C1 segment of cervical spinal cord (tissue), 14 donors: ENCODE measurements around the gene PDE11A.

Experiments used
- DNase-seq, 14 donors: peaks; one replicate each; lab custom pipeline; 2025; lab: John Stamatoyannopoulos, UW

The PDE11A gene

DNA sequence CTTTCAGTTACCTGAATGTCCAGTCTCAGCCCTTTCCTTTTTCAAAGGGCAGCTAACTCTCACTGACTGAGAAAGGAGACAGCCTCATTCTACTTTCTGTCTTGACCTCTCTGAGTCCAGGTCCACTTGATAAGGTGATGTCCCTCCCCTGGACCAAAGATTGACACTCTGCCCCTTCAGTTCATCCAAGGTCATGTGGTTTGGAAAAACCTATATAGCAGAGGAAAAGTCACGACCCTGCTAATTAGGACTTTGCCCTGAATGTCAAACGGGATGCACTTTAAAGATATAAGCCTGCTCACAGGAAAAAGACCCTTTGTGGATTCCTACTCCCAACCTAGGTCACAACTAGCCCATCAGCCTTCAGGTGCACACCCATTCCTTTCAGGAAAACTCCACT, 471.7 kb downstream of the PDE11A start:
- DNase-seq = no peak

DNA sequence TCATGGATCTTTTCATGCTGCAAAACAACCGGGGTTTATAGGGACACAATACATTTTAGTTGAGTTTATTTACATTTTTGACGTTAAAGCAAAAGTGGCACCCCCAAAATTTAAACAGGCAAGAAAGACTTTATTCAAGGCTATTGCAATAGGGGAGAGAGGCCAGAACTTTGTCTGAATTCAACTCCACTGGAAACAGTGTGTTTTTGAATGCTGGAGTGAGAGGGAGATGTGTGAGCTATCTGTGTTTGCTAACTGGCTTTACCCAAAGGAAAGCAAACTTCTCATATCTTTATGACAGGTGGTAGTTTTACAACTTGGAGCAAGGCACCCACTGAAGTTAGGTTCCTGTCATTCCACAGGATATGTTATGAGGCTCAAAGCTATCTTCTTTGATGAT, 472.6 kb downstream of the PDE11A start:
- no peak for DNase-seq

GRCh38 chr2:177599139-177599688, 473.4 kb downstream of the PDE11A start:
- peak in 5 of 14 donors; percentile 6 to 39 (median 19) for DNase-seq

DNA sequence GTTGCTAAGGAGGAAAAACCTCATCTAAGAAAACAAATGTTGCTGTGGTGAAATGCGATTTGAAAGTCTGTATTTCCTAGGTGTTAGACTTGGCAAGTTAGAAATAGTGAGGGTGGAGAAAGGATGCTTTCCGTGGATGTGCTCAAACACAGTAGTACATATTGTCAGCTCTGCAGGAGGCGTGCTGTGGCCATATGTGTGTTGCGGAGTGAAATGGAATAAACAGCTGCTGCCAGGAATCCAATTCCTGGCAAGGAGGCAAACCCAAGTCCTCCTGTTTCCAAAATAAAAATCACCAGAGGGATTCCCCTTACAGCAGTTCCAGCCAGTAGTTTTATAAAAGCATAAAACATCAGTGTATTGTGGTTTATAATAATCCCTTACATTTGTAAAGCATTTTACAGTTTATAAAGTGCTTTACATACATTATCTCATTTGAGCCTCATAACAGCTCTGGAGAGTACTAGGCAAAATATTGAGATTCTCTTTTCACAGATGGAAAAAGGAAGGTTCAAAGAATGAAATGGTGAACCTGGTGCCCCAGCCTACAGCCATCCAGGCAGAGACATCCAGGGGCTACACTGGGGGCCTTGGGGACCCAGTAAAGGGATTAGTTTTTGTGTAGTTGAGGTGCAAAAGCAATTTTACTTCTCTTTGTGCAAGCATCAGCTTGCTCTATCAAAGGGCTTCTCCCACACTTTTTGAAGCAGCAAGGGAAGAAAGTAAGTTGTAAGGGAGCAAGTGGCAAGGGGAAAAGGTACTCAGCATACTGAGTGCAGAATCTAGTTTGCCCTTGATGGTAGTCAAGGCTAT, 474.0 kb downstream of the PDE11A start:
- peak in 3 of 14 donors; percentile 9 to 85 (median 31) for DNase-seq

GRCh38 chr2:177597759-177598158, 474.8 kb downstream of the PDE11A start:
- DNase-seq = peak in 1 of 14 donors; percentile 30

GRCh38 chr2:177596866-177597265, 475.7 kb downstream of the PDE11A start:
- no peak for DNase-seq

- DNase-seq = peak in 3 of 14 donors; percentile 18 to 27 (median 20)
These were observed 477.3 kb downstream of the PDE11A start for GRCh38 chr2:177595126-177595845.

DNA sequence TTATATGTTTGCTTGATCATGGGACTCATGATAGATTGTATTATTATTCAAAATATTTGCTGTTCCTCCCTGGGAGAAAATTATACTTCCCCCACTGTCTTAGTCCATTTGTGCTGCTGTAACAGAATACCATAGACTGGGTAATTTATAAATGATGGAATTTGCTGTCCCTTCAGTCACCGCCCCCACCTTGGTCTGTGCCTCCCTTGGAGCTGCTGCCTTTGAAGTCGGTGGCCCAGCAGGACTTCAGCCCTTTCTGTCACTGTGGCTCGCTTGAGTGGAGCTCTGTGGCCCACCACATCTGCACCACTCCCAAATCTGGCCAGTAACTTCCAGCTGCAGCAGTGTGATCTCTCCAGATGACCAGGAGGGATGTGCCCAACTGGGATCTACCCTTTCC, 479.2 kb downstream of the PDE11A start:
- no peak for DNase-seq

- DNase-seq = no peak
These were observed 479.6 kb downstream of the PDE11A start for GRCh38 chr2:177592945-177593344.

DNA sequence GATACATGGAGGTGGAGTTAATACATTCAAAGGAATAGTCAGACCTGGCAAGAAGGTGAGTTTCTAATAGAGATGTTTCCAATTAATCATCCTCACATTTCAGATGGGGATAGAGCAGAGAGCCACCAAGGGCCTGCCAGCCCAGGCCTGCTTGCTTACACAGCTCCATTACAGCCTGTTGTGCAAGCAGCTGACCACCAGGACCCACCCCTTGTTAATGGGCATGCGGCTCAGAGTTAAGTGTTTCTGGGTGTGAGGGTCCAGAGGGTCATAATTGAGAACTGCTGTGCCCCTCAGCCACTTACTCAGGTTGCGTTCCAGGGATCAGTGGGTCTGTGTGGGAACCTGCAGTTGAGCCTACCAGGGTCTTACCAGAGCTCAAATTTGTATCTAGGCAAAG, 480.2 kb downstream of the PDE11A start:
- DNase-seq = no peak

- no peak for DNase-seq
These were observed 483.4 kb downstream of the PDE11A start for GRCh38 chr2:177589186-177589585.

GRCh38 chr2:177588671-177589070, 483.9 kb downstream of the PDE11A start:
- no peak for DNase-seq

DNA sequence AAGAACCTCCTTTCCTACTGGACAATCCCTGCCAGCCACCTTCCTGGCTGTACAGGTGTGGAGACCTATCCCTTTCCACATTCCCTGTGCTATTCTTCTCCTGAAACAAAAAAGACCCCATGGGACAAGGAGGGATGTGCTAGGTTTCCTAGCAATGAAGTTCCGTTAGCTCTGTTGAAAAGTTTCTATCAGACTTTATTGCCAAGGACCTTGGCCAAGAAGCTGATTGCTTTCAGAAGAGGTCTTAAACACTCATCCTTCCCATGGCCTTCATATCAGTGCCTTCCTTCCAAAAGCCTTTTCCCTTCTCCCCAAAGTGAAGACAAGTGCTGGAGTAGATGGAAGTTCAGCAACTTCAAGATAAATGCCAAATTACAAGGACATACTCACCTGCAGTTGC, 485.2 kb downstream of the PDE11A start:
- no peak for DNase-seq

DNA sequence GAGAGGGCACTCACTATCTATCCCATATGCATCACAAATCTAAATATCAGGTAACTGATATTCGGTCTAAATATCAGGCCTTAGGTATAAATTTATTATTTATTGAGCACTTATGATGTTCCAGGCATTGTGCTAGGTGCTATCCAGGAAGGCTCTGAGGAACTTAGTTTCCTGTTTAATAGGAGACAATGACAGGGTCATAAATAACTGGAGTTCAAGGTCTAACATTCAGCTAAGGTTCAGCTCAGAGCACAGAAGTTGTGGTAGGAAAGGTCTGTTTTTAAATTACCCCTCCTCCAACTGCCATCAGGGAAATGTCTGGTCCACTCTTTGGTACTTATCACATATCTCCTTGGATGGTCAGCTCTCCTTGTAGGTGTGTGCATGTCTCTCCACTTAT, 486.4 kb downstream of the PDE11A start:
- no peak for DNase-seq

DNA sequence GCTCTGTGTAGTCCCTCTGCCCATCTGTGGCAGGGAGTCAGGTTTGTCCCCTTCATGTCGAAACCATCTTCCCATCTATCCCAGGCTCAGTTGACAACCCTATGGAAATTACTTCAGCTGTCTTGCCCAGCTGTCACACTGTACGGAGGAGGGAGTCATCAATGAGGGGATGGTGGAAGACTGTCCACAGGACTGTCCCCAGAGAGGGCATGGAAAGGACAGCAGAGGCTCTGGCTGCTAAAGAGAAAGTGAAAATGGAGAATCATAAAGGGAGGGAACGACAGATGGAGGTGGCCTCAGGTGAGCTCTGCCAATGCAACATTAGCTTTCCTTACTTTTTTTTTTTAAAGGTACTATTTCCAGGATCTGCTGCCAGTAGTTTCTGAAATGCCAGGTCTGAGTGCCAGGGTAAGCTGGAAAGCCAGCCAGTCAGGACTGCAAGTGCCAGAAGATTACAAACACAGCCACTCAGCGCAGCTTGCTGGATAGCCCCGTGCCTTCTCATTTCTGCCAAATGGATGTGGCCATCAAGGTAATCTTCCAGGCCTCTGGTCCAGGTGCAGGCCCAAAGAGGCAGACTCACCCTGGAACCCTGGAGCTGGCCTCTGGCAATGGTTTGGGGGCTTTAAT, 487.2 kb downstream of the PDE11A start:
- DNase-seq = peak in 3 of 14 donors; percentile 8 to 88 (median 30)

DNA sequence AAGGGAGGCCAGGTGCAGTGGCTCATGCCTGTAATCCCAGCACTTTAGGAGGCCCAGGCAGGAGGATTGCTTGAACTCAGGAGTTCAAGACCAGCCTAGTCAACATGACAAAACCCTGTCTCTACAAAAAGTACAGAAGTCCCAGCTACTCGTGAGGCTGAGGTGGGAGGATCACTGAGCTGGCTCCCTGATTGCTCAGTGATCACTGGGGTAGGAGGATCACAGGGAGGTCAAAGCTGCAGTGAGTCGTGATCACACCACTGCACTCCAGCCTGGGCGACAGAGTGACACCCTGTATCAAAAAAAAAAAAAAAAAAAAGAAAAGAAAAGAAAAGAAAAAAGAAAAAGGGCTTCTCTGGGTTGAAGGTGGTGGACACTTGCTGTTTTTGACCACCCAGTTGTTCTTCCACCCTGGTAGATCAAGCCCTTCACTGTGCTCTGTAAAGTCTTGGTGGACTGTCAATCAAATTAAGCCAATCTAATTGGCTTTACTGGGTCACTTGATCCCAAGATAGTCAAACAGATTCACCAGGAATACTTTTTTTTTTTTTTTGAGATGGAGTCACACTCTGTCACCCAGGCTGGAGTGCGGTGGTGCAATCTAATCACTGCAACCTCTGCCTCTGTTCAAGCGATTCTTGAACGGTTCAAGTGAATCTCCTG, 488.4 kb downstream of the PDE11A start:
- DNase-seq = no peak

DNA sequence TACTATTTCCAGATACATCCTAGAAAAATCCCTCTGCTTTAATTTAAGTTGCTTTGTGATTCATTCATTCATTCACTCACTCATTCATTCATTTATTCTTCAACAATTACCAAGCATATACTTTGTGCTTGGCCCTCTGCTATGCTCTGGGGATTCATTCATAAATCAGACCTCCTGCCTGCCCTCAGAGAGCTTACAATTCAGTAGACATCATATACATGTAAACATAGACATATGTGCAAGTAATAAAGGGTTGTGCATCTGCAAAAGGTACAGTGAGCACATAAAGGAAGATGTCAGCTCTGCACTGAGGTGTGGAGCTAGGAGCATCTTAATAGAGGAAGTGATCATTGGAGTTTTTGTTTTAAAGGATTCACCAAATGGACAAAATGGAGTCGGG, 490.6 kb downstream of the PDE11A start:
- DNase-seq = no peak

GRCh38 chr2:177579486-177580036, 493.0 kb downstream of the PDE11A start:
- no peak for DNase-seq

GRCh38 chr2:177578454-177578853, 494.1 kb downstream of the PDE11A start:
- no peak for DNase-seq

- no peak for DNase-seq
These were observed 495.5 kb downstream of the PDE11A start for GRCh38 chr2:177577075-177577474.

DNA sequence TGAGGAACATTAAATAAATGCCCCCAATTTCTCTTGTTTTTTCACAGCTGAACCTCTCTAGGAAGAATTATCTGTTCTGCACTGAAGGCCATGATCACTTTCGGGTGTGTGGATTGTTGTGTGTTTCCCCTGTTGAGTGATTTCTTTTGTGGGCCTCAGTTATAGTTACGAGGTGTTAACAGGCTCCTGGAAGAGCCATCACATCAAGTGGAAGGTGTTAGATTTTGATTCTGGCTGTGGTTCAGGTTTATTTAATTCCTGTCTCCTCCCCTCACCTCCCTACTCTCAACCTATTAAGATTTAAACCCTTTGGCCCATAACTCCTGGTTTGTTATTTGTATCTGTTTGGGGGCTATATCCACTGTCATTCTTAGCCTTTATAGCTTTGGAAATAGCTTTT, 497.2 kb downstream of the PDE11A start:
- DNase-seq = no peak
